ENCODE measurements around the gene MORN1.

The MORN1 gene

GRCh38 chr1:2360588-2361364 is 30.6 kb downstream of the MORN1 start:
- 91 to 94% methylated on average over 11 of the region's 11 CpGs for WGBS, 2 experiments
- Histone ChIP-seq H3K4me3 (ENCODE audit: insufficient read depth, low read depth, low read length) (no peak overlapping the region), H3K9me3 (ENCODE audit: control insufficient read depth, low read length) (no peaks in the 10 kb centered on the region)

GRCh38 chr1:2358651-2359640 is 32.4 kb downstream of the MORN1 start:
- H3K9me3 ChIP-seq (ENCODE audit: control insufficient read depth, low read length), result no peaks in the 10 kb centered on the region
- H3K4me3 ChIP-seq (ENCODE audit: insufficient read depth, low read depth, low read length), result no peak overlapping the region
- no peaks in the 10 kb centered on the region for H3K4me1 ChIP-seq (ENCODE audit: control insufficient read depth, insufficient read depth, low read length)
- H3K27me3 ChIP-seq (ENCODE audit: control insufficient read depth, insufficient read depth, low read length, poor library complexity, severe bottlenecking), result no peaks in the 10 kb centered on the region
- 89% methylated on average over 24 of the region's 24 CpGs for WGBS, 2 experiments
- no peak overlapping the region for H3K27ac ChIP-seq (ENCODE audit: insufficient read depth, low read depth, low read length, poor library complexity, severe bottlenecking)
- no peaks in the 10 kb centered on the region for H3K36me3 ChIP-seq (ENCODE audit: control insufficient read depth, insufficient read depth, low read length)

More at GRCh38 chr1:2360588-2361364, 30.6 kb downstream of the MORN1 start:
- Histone ChIP-seq H3K27me3 (ENCODE audit: control insufficient read depth, insufficient read depth, low read length, poor library complexity, severe bottlenecking) (no peaks in the 10 kb centered on the region), H3K4me1 (ENCODE audit: control insufficient read depth, insufficient read depth, low read length) (no peaks in the 10 kb centered on the region), H3K27ac (ENCODE audit: insufficient read depth, low read depth, low read length, poor library complexity, severe bottlenecking) (no peak overlapping the region), H3K36me3 (ENCODE audit: control insufficient read depth, insufficient read depth, low read length) (no peaks in the 10 kb centered on the region)

- WGBS, 2 experiments, result 94 to 96% methylated on average over 13 of the region's 13 CpGs
- H3K27me3 ChIP-seq (ENCODE audit: control insufficient read depth, insufficient read depth, low read length, poor library complexity, severe bottlenecking), result no peaks in the 10 kb centered on the region
- no peaks in the 10 kb centered on the region for H3K4me1 ChIP-seq (ENCODE audit: control insufficient read depth, insufficient read depth, low read length)
- H3K4me3 ChIP-seq (ENCODE audit: insufficient read depth, low read depth, low read length), result no peak overlapping the region
- H3K36me3 ChIP-seq (ENCODE audit: control insufficient read depth, insufficient read depth, low read length), result no peaks in the 10 kb centered on the region
- H3K9me3 ChIP-seq (ENCODE audit: control insufficient read depth, low read length), result no peaks in the 10 kb centered on the region
- no peak overlapping the region for H3K27ac ChIP-seq (ENCODE audit: insufficient read depth, low read depth, low read length, poor library complexity, severe bottlenecking)
These were observed 33.3 kb downstream of the MORN1 start for GRCh38 chr1:2358072-2358471.

- no peaks in the 10 kb centered on the region for H3K4me1 ChIP-seq (ENCODE audit: control insufficient read depth, insufficient read depth, low read length)
- H3K27me3 ChIP-seq (ENCODE audit: control insufficient read depth, insufficient read depth, low read length, poor library complexity, severe bottlenecking), result no peaks in the 10 kb centered on the region
- WGBS, 2 experiments, result 94% methylated on average over 37 of the region's 37 CpGs
- no peak overlapping the region for H3K4me3 ChIP-seq (ENCODE audit: insufficient read depth, low read depth, low read length)
- H3K27ac ChIP-seq (ENCODE audit: insufficient read depth, low read depth, low read length, poor library complexity, severe bottlenecking), result no peak overlapping the region
- no peaks in the 10 kb centered on the region for H3K36me3 ChIP-seq (ENCODE audit: control insufficient read depth, insufficient read depth, low read length)
- H3K9me3 ChIP-seq (ENCODE audit: control insufficient read depth, low read length), result no peaks in the 10 kb centered on the region
These were observed 34.2 kb downstream of the MORN1 start for GRCh38 chr1:2356911-2357845.

GRCh38 chr1:2356401-2356800 is 35.0 kb downstream of the MORN1 start:
- no peaks in the 10 kb centered on the region for H3K36me3 ChIP-seq (ENCODE audit: control insufficient read depth, insufficient read depth, low read length)
- no peaks in the 10 kb centered on the region for H3K27me3 ChIP-seq (ENCODE audit: control insufficient read depth, insufficient read depth, low read length, poor library complexity, severe bottlenecking)
- 95 to 96% methylated on average over 15 of the region's 15 CpGs for WGBS, 2 experiments
- no peaks in the 10 kb centered on the region for H3K9me3 ChIP-seq (ENCODE audit: control insufficient read depth, low read length)
- no peaks in the 10 kb centered on the region for H3K4me1 ChIP-seq (ENCODE audit: control insufficient read depth, insufficient read depth, low read length)
- no peak overlapping the region for H3K27ac ChIP-seq (ENCODE audit: insufficient read depth, low read depth, low read length, poor library complexity, severe bottlenecking)
- no peak overlapping the region for H3K4me3 ChIP-seq (ENCODE audit: insufficient read depth, low read depth, low read length)

DNA sequence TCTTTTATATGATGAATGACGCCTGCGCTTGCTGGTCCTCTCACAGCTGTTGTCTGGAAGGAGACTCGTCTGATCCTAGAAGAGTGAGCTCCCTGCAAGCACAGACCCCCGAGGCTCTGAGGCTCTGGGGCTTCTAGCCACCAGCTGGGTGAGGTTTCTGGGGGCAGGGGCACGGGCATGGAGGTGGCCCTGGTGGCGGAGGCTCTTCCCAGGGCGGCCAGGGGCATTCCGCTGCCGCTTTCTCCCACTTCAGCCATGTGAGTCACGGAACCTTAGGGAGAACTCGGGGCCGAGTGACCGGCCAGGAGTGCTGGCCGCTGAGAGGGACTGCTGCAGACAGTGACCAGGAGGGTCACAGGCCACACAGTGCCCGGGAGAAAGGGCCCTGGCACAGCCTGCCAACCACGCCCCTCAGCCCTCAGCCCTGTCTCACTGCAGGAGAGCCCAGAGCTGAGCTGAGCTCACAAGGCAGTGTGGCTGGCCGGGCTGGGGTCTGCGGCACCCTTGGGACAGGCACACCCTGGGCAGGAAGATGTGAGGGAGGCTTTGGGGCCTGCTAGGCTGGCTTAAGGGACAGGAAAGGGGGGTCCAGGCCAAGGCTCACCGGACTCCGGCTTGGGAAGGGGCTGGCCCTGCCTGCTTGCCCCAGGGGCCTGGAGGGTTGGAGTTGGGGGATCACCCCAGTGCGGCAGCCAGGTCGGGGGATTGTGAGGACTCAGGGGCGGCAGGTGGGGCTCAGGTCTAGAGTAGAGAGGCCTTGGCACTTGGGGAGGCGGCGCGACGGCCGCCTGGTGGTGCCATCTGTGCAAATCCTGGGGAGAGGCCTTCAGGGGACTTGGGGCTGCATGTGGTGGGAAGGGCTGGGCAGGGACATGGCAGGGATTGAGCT is 35.7 kb downstream of the MORN1 start:
- Histone ChIP-seq H3K9me3 (ENCODE audit: control insufficient read depth, low read length) (no peaks in the 10 kb centered on the region), H3K36me3 (ENCODE audit: control insufficient read depth, insufficient read depth, low read length) (no peaks in the 10 kb centered on the region), H3K4me3 (ENCODE audit: insufficient read depth, low read depth, low read length) (no peak overlapping the region), H3K27ac (ENCODE audit: insufficient read depth, low read depth, low read length, poor library complexity, severe bottlenecking) (no peak overlapping the region), H3K27me3 (ENCODE audit: control insufficient read depth, insufficient read depth, low read length, poor library complexity, severe bottlenecking) (no peaks in the 10 kb centered on the region), H3K4me1 (ENCODE audit: control insufficient read depth, insufficient read depth, low read length) (no peaks in the 10 kb centered on the region)
- 92 to 94% methylated on average over 28 of the region's 28 CpGs for WGBS, 2 experiments

DNA sequence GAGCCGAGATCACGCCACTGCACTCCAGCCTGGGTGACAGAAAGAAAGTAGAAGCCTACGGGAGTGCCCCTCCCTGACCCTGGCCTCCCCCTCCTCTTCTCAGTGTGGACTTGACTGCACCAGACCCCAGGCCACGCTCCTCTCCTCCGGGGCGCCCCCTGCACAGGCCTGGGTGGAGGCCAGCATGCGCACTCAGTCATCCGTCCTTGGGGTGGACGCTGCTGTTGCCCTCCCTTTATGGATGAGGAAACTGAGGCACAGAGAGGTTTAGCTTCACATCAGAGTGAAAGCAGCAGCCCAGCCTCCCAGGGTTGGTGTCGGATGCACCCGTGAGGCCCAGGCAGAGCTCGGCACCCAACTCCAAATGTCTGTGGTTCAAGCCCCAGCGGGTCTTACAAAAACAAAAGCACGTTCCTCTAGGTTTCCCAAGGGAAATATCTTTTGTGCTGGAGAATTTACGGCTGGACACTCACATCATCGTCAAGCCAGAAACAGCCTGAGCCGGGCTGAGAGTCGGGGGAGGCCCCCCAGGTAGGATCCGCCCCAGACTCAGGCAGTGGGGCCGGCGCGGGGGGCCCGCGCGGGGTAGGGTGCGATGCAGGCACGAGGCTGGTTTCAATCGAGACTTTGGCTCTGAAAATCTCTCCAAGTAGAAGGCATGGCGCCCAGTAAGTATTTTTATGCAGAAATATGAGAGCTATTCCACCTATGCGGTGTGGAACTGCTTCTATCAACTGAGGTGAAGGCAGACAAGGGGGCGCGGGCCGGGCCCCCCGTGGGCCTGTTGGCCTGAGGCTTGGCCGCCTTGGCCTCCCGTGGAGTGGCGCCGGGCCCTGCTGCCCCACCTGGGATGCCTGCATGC is 36.6 kb downstream of the MORN1 start:
- H3K36me3 ChIP-seq (ENCODE audit: control insufficient read depth, insufficient read depth, low read length), result no peaks in the 10 kb centered on the region
- peaks cover 2% of the 10 kb centered on the region for H3K4me1 ChIP-seq (ENCODE audit: control insufficient read depth, insufficient read depth, low read length)
- no peaks in the 10 kb centered on the region for H3K9me3 ChIP-seq (ENCODE audit: control insufficient read depth, low read length)
- H3K4me3 ChIP-seq (ENCODE audit: insufficient read depth, low read depth, low read length), result no peak overlapping the region
- no peaks in the 10 kb centered on the region for H3K27me3 ChIP-seq (ENCODE audit: control insufficient read depth, insufficient read depth, low read length, poor library complexity, severe bottlenecking)
- H3K27ac ChIP-seq (ENCODE audit: insufficient read depth, low read depth, low read length, poor library complexity, severe bottlenecking), result no peak overlapping the region
- WGBS, 2 experiments, result 94 to 95% methylated on average over 38 of the region's 38 CpGs

- Histone ChIP-seq H3K36me3 (ENCODE audit: control insufficient read depth, insufficient read depth, low read length) (no peaks in the 10 kb centered on the region), H3K4me1 (ENCODE audit: control insufficient read depth, insufficient read depth, low read length) (peaks cover 12% of the 10 kb centered on the region), H3K4me3 (ENCODE audit: insufficient read depth, low read depth, low read length) (no peak overlapping the region), H3K9me3 (ENCODE audit: control insufficient read depth, low read length) (no peaks in the 10 kb centered on the region), H3K27ac (ENCODE audit: insufficient read depth, low read depth, low read length, poor library complexity, severe bottlenecking) (no peak overlapping the region), H3K27me3 (ENCODE audit: control insufficient read depth, insufficient read depth, low read length, poor library complexity, severe bottlenecking) (no peaks in the 10 kb centered on the region)
- WGBS, 2 experiments, result 91 to 93% methylated on average over 28 of the region's 28 CpGs
These were observed 37.6 kb downstream of the MORN1 start for GRCh38 chr1:2353551-2354438.
